SK-N-SH treated with all-trans-retinoic acid at 6 μM for 48 hours (cell line): ENCODE results near the gene AGPAT3.

Experiments used
- ARNTL ChIP-seq: fragments of 450-650 bp; formaldehyde crosslinking; IDR thresholded peaks from 2 replicates; pipeline ENCODE4 v1.5.0; 2020; ENCODE audit warnings: low read depth, mild to moderate bottlenecking, moderate library complexity, borderline replicate concordance
- BACH2 ChIP-seq: fragments of 250-450 bp; sonication (Bioruptor Pico); IDR thresholded peaks from 2 replicates; pipeline ENCODE4 v1.9.0; 2021; ENCODE audit warnings: mild to moderate bottlenecking, borderline replicate concordance
- CREB5 ChIP-seq: fragments of 250-450 bp; sonication (Bioruptor Pico); IDR thresholded peaks from 2 replicates; pipeline ENCODE4 v1.5.1; 2020; ENCODE audit warnings: low read depth, mild to moderate bottlenecking, moderate library complexity
- CSDC2 ChIP-seq: fragments of 250-450 bp; sonication (Bioruptor Pico); IDR thresholded peaks from 2 replicates; pipeline ENCODE4 v1.5.0; 2020; ENCODE audit warnings: mild to moderate bottlenecking, moderate library complexity
- CSRNP3 ChIP-seq: fragments of 250-450 bp; sonication (Bioruptor Pico); IDR thresholded peaks from 2 replicates; pipeline ENCODE4 v1.5.1; 2021; ENCODE audit warnings: mild to moderate bottlenecking, moderate library complexity
- GLIS3 ChIP-seq: fragments of 250-450 bp; sonication (Bioruptor Pico); IDR thresholded peaks from 2 replicates; pipeline ENCODE4 v1.5.0; 2020; ENCODE audit warnings: mild to moderate bottlenecking, moderate library complexity
- OSR1 ChIP-seq: fragments of 250-450 bp; sonication (Bioruptor Pico); IDR thresholded peaks from 2 replicates; pipeline ENCODE4 v1.8.0; 2022; ENCODE audit warnings: moderate library complexity, mild to moderate bottlenecking, inconsistent platforms
- PATZ1 ChIP-seq: fragments of 250-450 bp; sonication (Bioruptor Pico); IDR thresholded peaks from 2 replicates; pipeline ENCODE4 v1.8.0; 2020; ENCODE audit warnings: mild to moderate bottlenecking, moderate library complexity, borderline replicate concordance
- RARB ChIP-seq: fragments of 250-450 bp; sonication (Bioruptor Pico); IDR thresholded peaks from 2 replicates; pipeline ENCODE4 v1.8.0; 2021; ENCODE audit warnings: mild to moderate bottlenecking, moderate library complexity
- TOX ChIP-seq: fragments of 250-450 bp; sonication (Bioruptor Pico); IDR thresholded peaks from 2 replicates; pipeline ENCODE4 v1.8.0; 2021; ENCODE audit warnings: mild to moderate bottlenecking, moderate library complexity, borderline replicate concordance
- ZC3H10 ChIP-seq: fragments of 250-450 bp; sonication (Bioruptor Pico); IDR thresholded peaks from 2 replicates; pipeline ENCODE4 v1.5.1; 2021; ENCODE audit warnings: mild to moderate bottlenecking, moderate library complexity
- ZFP3 ChIP-seq: fragments of 250-450 bp; sonication (Bioruptor Pico); IDR thresholded peaks from 2 replicates; pipeline ENCODE4 v1.5.0; 2020; ENCODE audit warnings: mild to moderate bottlenecking, moderate library complexity
- ZFP30 ChIP-seq: fragments of 450-650 bp; formaldehyde crosslinking; IDR thresholded peaks from 2 replicates; pipeline ENCODE4 v1.5.0; 2022; ENCODE audit warnings: mild to moderate bottlenecking, moderate library complexity
- ZNF8 ChIP-seq: fragments of 450-650 bp; formaldehyde crosslinking; IDR thresholded peaks from 2 replicates; pipeline ENCODE4 v1.5.0; 2020; ENCODE audit warnings: mild to moderate bottlenecking, moderate library complexity

DNA sequence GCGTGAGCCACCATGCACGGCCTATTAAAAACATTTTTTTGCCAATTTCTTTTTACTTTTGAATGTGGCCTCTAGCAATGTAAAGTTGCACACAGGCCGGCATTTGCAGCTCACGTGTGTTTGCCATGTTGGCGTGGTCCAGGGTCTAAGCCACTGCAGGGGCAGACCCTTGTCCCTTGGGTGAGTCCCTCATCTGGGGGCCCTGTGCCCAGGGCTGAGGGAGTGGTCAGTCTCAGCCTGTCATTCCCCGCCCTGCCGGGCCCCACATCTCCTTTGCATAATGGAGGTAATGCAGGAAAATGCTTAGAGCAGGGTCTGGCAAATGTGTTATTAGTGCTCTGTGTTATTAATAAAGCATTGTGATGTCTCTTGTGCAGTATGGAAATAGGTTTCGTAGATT lies 16.9 kb downstream of the AGPAT3 start:
- TF ChIP-seq CSRNP3 (no peak), CREB5 (CRISPR knock-in tag) (no peak), OSR1 (no peak), TOX (CRISPR knock-in tag) (no peak), ZC3H10 (CRISPR knock-in tag) (no peak), CSDC2 (CRISPR knock-in tag) (no peak), PATZ1 (no peak), GLIS3 (CRISPR knock-in tag) (no peak), ZFP3 (no peak), ZNF8 (no peak), ARNTL (CRISPR knock-in tag) (no peak), ZFP30 (CRISPR knock-in tag) (no peak), BACH2 (CRISPR knock-in tag) (no peak), RARB (CRISPR knock-in tag) (no peak)
